Subcutaneous adipose tissue (tissue), 4 donors: Measurements from ENCODE around the gene LTBP4. TPM values are rescaled to one million over a fixed set of nuclear protein-coding genes. Genes with fewer than 3 reads are reported as not detected.

Experiments used
- total RNA-seq, 4 donors: library from RNA; depleted of rRNA; stranded (reverse); fragments of >200 nt; gene quantifications; one replicate each; pipeline ENCODE4 v1.1.0, GENCODE V29; 2016
- TF ChIP-seq, protein P1 (sequence below): fragments of 450-650 bp; IDR thresholded peaks from one replicate; pipeline ENCODE4 v1.5.1; 2016; ENCODE audit warnings: low read depth, mild to moderate bottlenecking, control low read depth, antibody characterized with exemption, moderate library complexity

LTBP4 gene
- total RNA-seq, 4 donors from 2014 or later: 39.0 to 170 (median 78.7) TPM

DNA sequence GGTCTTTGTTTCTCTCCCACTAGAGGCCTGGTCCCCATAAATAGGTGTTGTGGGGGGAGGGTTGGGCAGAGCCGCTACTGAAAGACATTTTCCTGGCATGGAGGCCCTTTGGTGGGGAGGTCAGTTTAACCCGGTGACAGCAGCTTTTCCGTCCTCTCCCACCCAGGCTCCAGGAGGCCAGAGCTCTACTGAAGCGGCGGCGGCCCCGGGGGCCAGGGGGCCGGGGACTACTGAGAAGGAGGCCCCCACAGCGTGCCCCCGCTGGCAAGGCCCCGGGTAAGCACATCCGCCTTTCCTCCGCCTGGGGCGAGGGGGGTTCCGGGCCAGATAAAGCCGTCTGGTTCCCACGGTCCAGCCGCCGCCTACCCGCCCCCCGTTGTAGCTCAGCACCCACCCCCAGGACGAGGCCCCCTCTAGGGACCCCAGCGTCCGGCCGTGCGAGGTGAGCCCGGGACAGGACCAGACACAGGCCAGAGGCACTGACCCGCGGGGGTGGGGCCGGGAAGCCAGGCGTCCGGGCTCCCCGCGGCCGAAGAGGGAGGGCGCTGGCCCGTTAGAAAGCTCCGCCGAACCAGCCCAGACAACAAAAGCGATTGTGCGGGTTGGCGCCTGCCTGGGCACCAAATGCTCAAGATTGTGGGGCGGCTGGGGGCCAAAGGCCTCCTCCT, 1.1 kb upstream of the LTBP4 start:
- TF ChIP-seq, protein P1, sequence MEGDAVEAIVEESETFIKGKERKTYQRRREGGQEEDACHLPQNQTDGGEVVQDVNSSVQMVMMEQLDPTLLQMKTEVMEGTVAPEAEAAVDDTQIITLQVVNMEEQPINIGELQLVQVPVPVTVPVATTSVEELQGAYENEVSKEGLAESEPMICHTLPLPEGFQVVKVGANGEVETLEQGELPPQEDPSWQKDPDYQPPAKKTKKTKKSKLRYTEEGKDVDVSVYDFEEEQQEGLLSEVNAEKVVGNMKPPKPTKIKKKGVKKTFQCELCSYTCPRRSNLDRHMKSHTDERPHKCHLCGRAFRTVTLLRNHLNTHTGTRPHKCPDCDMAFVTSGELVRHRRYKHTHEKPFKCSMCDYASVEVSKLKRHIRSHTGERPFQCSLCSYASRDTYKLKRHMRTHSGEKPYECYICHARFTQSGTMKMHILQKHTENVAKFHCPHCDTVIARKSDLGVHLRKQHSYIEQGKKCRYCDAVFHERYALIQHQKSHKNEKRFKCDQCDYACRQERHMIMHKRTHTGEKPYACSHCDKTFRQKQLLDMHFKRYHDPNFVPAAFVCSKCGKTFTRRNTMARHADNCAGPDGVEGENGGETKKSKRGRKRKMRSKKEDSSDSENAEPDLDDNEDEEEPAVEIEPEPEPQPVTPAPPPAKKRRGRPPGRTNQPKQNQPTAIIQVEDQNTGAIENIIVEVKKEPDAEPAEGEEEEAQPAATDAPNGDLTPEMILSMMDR: no peak

DNA sequence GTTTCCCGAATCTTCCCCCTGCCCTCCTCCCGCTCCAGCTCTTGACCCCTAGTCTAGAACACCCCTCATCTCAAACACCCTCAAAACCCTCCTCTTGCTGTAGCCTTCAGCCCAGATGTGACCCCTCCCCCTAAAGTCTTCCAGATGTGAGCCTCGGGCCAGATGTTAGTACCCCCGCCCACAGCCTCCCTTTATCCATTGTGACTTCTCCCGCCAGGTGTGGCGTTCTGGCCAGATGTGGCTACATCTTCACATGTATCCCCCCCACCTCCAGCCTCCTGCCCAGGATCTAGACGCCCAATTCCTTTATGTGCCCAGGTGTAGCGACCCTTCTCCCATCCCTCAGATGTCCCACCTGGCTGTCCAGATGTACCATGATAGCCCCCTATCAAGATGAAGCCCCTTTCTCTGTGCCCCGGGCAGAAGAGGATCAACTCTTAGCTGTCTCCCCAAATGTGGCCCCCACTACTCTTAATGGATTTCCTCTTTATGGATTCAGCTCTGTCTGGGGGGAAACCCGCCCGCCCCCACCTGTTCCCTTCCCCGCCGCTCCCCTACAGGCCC, 517 bp upstream of the LTBP4 start:
- TF ChIP-seq, protein P1: no peak

DNA sequence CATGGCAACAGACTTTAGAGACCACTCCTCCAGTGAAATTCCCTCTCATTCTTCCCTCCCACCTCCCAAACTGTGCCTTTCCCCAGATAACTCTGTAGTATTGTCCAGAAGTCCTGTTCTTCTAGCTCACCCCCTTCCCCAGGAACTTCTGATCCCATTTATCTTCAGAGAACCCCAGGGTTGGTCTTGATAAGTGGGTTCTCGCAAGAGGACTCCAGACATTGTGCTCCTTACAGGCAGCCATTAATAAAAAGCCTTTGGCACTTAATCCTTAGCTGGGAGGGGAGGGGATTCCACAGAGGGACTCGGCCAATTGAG, 1.9 kb downstream of the LTBP4 start:
- TF ChIP-seq, protein P1: no peak

DNA sequence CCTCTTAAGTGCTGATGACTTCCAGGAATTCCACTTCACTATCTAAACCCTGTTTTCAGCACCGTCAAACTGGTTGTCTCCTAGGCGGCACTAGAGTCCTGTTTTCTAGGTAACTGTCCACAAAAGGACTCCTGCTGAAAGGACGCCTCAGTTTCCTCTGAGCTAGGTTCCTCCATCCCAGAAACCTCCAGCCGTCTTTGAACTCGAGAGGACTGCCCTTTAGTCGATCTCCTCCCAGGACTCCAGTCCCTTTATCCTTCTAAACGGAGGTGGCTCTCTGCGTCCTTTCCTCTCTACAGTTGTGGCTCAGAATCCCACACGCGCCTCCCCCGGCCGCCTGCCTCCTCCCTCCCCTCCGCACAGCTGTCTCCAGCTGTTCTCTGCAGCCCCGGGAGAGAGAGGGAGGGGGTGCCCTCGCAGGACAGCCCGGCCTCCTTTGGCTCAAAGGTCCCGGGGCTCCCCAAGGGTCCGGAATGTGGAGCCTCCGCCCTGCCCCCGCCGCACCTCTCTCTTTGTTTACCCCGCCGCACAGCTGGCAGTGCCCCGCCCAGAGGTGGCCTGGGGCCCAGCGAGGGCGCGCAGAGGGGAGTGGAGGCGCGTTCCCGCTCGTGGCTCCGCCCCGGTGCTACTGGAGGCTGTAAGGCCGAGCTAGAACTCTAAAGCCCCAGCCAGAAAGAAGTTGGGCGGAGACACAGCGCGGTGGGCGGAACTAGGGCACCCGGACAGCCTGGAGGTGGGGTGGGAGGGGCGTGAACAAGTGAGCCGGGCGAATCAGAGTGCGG, 2.4 kb downstream of the LTBP4 start:
- TF ChIP-seq, protein P1: no peak

DNA sequence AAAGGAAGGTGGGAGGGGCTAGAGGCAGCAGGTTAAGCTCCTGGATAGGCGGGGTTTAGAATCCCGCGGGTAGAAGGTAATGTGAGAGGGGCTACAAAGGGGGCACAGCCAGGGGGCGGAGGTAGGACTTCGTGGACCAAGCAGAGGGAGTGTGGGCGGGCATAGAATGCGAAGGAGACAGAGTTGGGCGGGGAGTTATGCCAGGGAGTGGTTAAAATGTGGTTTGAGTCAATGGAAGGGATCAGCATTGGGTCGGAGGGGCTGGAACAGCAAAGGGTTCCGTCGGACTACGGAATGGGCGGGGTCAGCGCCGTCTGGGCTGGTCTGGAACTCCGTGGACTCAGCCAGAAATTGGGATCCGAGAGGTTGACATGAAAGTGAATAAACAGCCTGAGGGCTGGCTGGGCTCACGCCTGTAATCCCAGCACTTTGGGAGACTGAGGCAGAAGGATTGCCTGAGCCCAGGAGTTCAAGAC, 3.0 kb downstream of the LTBP4 start:
- TF ChIP-seq, protein P1: no peak

DNA sequence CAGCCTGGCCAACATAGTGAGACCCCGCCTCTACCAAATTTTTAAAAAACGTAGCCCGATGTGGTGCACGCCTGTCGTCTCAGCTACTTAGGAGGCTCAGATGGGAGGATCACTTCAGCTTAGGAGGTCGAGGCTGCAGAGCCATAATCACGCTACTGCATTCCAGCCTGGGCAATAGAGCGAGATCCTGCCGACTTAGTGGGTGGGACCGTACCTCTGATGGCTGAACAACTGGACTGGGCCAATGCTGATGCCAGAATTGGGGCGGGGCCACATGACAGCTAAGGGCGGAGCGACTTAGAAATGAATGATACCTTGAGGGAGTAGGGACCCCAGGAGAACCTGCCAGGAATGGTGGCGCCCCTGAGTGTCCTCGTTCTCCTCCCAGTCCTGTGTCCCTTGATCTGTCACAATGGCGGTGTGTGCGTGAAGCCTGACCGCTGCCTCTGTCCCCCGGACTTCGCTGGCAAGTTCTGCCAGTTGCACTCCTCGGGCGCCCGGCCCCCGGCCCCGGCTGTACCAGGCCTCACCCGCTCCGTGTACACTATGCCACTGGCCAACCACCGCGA, 3.6 kb downstream of the LTBP4 start:
- TF ChIP-seq, protein P1: no peak

DNA sequence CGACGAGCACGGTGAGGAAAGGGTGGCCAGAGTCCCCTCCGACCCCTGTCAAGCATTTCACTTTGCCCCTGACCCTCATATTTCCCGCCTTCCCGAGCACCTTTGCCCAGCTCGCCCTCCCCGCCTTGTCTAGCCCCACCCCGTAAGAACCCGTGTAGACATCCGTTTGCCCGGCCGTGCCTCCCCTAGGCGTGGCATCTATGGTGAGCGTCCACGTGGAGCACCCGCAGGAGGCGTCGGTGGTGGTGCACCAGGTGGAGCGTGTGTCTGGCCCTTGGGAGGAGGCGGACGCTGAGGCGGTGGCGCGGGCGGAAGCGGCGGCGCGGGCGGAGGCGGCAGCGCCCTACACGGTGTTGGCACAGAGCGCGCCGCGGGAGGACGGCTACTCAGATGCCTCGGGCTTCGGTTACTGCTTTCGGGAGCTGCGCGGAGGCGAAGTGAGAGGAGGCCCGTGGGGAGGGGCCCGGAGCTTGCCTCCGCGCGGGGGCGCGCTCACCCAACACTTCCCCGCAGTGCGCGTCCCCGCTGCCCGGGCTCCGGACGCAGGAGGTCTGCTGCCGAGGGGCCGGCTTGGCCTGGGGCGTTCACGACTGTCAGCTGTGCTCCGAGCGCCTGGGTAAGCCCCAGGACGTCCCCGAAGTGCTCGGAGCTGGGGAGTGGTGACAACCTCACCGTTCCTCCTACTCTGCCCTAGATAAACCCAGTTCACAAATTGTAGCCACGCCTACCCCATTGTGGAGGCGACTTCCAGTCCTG, 4.2 kb downstream of the LTBP4 start:
- TF ChIP-seq, protein P1: no peak
